ENCODE measurements around the gene NCAPD3. TPM values are rescaled to one million over a fixed set of nuclear protein-coding genes. Genes with fewer than 3 reads are reported as not detected.
A peak's percentile ranks its signal among the peaks of the same experiment; 100 is the strongest.

NCAPD3 gene
- total and polyA plus RNA-seq, 2 donors (not counting 1 experiment from before 2014, with no cell fraction given): 12.9 to 32.2 TPM

- TF ChIP-seq CTCF (IDR thresholded peaks at IDR 0.05): peak; percentile 94
- no peak for TF ChIP-seq EZH2 (IDR thresholded peaks at IDR 0.05; ENCODE audit: borderline replicate concordance, insufficient read depth, low read depth, low read length, poor library complexity, severe bottlenecking)
- Histone ChIP-seq H3K9me3 (ENCODE audit: control extremely low read depth in 1 of 3, control insufficient read depth in 2 of 3, insufficient read depth in 1 of 3, low read length in 2 of 3) (no peaks in the 10 kb centered on the region), H3K27me3 (replicated peaks in 1 of 4; ENCODE audit: control extremely low read depth in 1 of 4, control insufficient read depth in 3 of 4, insufficient read depth in 4 of 4, low read length in 3 of 4) (no peaks in the 10 kb centered on the region), H3K4me1 (ENCODE audit: control insufficient read depth in 2 of 2, insufficient read depth in 2 of 2, low read length in 2 of 2) (no peaks in the 10 kb centered on the region), H3K4me2 (replicated peaks; ENCODE audit: low read depth, low read length, poor library complexity, severe bottlenecking) (no peak overlapping the region), H3K9ac (ENCODE audit: low read length) (no peak overlapping the region), H2AFZ (ENCODE audit: insufficient read depth, low read depth, low read length, poor library complexity, severe bottlenecking) (no peak overlapping the region), H4K20me1 (ENCODE audit: control insufficient read depth, insufficient read depth, low read length, poor library complexity, severe bottlenecking) (no peaks in the 10 kb centered on the region), H3K36me3 (replicated peaks in 1 of 2; ENCODE audit: control extremely low read depth in 1 of 2, control insufficient read depth in 1 of 2, extremely low read depth in 1 of 2, insufficient read depth in 2 of 2, low read length in 1 of 2) (peaks cover 5 to 41% of the 10 kb centered on the region in 2 experiments), H3K79me2 (ENCODE audit: control insufficient read depth, insufficient read depth, low read length) (peaks cover 10% of the 10 kb centered on the region), H3K27ac (ENCODE audit: low read length in 2 of 2) (no peak overlapping the region), H3K4me3 (ENCODE audit: control extremely low read depth in 1 of 5, extremely low read depth in 1 of 5, insufficient read depth in 1 of 5, low read depth in 2 of 5, low read length in 4 of 5) (no peak overlapping the region)
- ATAC-seq (ENCODE audit: low read depth) (no peak), DNase-seq (peak; percentile 60)
- WGBS (ENCODE audit: insufficient coverage): 95% methylated on average over 6 of the region's 16 CpGs
- CTCF ChIA-PET: interaction anchor here (0.5 to 7.9 kb wide), 25 partner anchors 10 to 810 kb away, joined by 3 to 131 read pairs (median 5); partner anchors contain the start of genes GLB1L3, NCAPD3 and VPS26B
- Mint-ChIP-seq H3K4me3 (no peak overlapping the region), H3K9me3 (ENCODE audit: insufficient read depth) (no peaks in the 10 kb centered on the region), H3K27ac (no peak overlapping the region), H3K4me1 (no peaks in the 10 kb centered on the region), H3K27me3 (no peaks in the 10 kb centered on the region)
- POLR2A ChIA-PET: interaction anchor here (0.8 kb wide), 1 partner anchor 16 kb away, joined by 9 read pairs; the partner anchor contains the start of genes NCAPD3 and VPS26B
- intact Hi-C loops (cut with micrococcal nuclease): loop anchor here (2.0 kb wide), 2 partner anchors 17 to 45 kb away; partner anchors contain the start of genes ACAD8, THYN1 and VPS26B
These were observed 16.1 kb downstream of the NCAPD3 start for GRCh38 chr11:134207538-134208239.

GRCh38 chr11:134206185-134206584 is 17.6 kb downstream of the NCAPD3 start:
- no peaks in the 10 kb centered on the region for H3K9me3 Mint-ChIP-seq (ENCODE audit: insufficient read depth)
- TF ChIP-seq CTCF (IDR thresholded peaks at IDR 0.05) (no peak), EZH2 (IDR thresholded peaks at IDR 0.05; ENCODE audit: borderline replicate concordance, insufficient read depth, low read depth, low read length, poor library complexity, severe bottlenecking) (no peak)
- H4K20me1 ChIP-seq (ENCODE audit: control insufficient read depth, insufficient read depth, low read length, poor library complexity, severe bottlenecking): no peaks in the 10 kb centered on the region
- no peaks in the 10 kb centered on the region for H3K27me3 Mint-ChIP-seq
- DNase-seq (no peak), ATAC-seq (ENCODE audit: low read depth) (no peak)
- no peak overlapping the region for H3K4me3 Mint-ChIP-seq
- no peak overlapping the region for H3K4me2 ChIP-seq (replicated peaks; ENCODE audit: low read depth, low read length, poor library complexity, severe bottlenecking)
- H3K4me3 ChIP-seq (ENCODE audit: control extremely low read depth in 1 of 5, extremely low read depth in 1 of 5, insufficient read depth in 1 of 5, low read depth in 2 of 5, low read length in 4 of 5): no peak overlapping the region
- H3K4me1 ChIP-seq (ENCODE audit: control insufficient read depth in 2 of 2, insufficient read depth in 2 of 2, low read length in 2 of 2): no peaks in the 10 kb centered on the region
- CTCF ChIA-PET: interaction anchor here (0.7 to 7.9 kb wide), 4 partner anchors 25 to 45 kb away, joined by 3 to 131 read pairs (median 6); no protein-coding TSS in a partner anchor
- H3K9me3 ChIP-seq (ENCODE audit: control extremely low read depth in 1 of 3, control insufficient read depth in 2 of 3, insufficient read depth in 1 of 3, low read length in 2 of 3): no peaks in the 10 kb centered on the region
- no peaks in the 10 kb centered on the region for H3K4me1 Mint-ChIP-seq
- no peak overlapping the region for H2AFZ ChIP-seq (ENCODE audit: insufficient read depth, low read depth, low read length, poor library complexity, severe bottlenecking)
- H3K27ac Mint-ChIP-seq: no peak overlapping the region
- no peak overlapping the region for H3K27ac ChIP-seq (ENCODE audit: low read length in 2 of 2)
- POLR2A ChIA-PET: no interaction called here
- intact Hi-C loops (cut with micrococcal nuclease): loop anchor here (2.0 kb wide), 2 partner anchors 19 to 47 kb away; partner anchors contain the start of genes ACAD8, THYN1 and VPS26B
- H3K36me3 ChIP-seq (replicated peaks in 1 of 2; ENCODE audit: control extremely low read depth in 1 of 2, control insufficient read depth in 1 of 2, extremely low read depth in 1 of 2, insufficient read depth in 2 of 2, low read length in 1 of 2): peaks cover 4 to 55% of the 10 kb centered on the region in 2 experiments
- H3K9ac ChIP-seq (ENCODE audit: low read length): no peak overlapping the region
- H3K27me3 ChIP-seq (replicated peaks in 1 of 4; ENCODE audit: control extremely low read depth in 1 of 4, control insufficient read depth in 3 of 4, insufficient read depth in 4 of 4, low read length in 3 of 4): no peaks in the 10 kb centered on the region
- WGBS (ENCODE audit: insufficient coverage): 100% methylated on average over 1 of the region's 5 CpGs
- peaks cover 5% of the 10 kb centered on the region for H3K79me2 ChIP-seq (ENCODE audit: control insufficient read depth, insufficient read depth, low read length)
